GM12878 (cell line): ENCODE measurements around the gene C1QTNF7. TPM values are rescaled to one million over a fixed set of nuclear protein-coding genes. Genes with fewer than 3 reads are reported as not detected.
A peak's percentile ranks its signal among the peaks of the same experiment; 100 is the strongest.

Experiments used
- ATAC-seq: fragments of 200-7000 bp; cut with Tn5 transposase; 3 replicates; pipeline ENCODE4 v1.9.1; 2020; ENCODE audit warnings: mild to moderate bottlenecking, moderate library complexity
- BruUV-seq: library from RNA; stranded (reverse); fragments of 400-500 nt; replicated peaks from 2 replicates; lab custom pipeline; 2021; lab: Mats Ljungman, UMichigan
- CTCF ChIA-PET: fragments of 300-600 bp; sonication (Branson Sonifier 250); formaldehyde crosslinking; extraction: SDS; loops from one replicate; lab custom pipeline; 2021; ENCODE audit warnings: inconsistent platforms; lab: Yijun Ruan, JAX
- POLR2A ChIA-PET: fragments of 350-600 bp; formaldehyde crosslinking; extraction: SDS; loops from one replicate; lab custom pipeline; 2021; ENCODE audit warnings: inconsistent platforms; lab: Charles Lee
- RAD21 ChIA-PET: fragments of 300-600 bp; sonication (Branson Sonifier 250); formaldehyde crosslinking; loops from one replicate; lab custom pipeline; 2023; ENCODE audit warnings: antibody characterized with exemption; ENCODE audit not compliant: unreplicated experiment; lab: Charles Lee
- SMC1A ChIA-PET: fragments of 300-600 bp; sonication (Branson Sonifier 250); formaldehyde crosslinking; loops from one replicate; lab custom pipeline; 2023; ENCODE audit not compliant: unreplicated experiment, uncharacterized antibody; lab: Charles Lee
- DNase-seq: peaks from one replicate; pipeline ENCODE4 v3.0.0-alpha.2; 2011; ENCODE audit warnings: low read depth, low spot score
- FAIRE-seq: peaks from 3 replicates; lab custom pipeline; 2011; peaks lifted over from hg19 to GRCh38; lab: Jason Lieb, UNC
- H2AFZ ChIP-seq: 2 replicates; pipeline ENCODE4 v1.6.0; 2011; ENCODE audit warnings: low read depth, low read length, control low read depth; ENCODE audit not compliant: control insufficient read depth
- H3K27ac ChIP-seq: 2 replicates; pipeline ENCODE4 v1.5.1; 2011; ENCODE audit warnings: control low read depth; ENCODE audit not compliant: control insufficient read depth, insufficient read depth
- H3K27me3 ChIP-seq, 2 experiments: replicated peaks in 1 of 2; 2 replicates each; pipeline versions ENCODE4 v1.6.0 to v1.6.1; 2011; ENCODE audit warnings: low read length in 1 of 2; ENCODE audit not compliant: control insufficient read depth in 2 of 2, insufficient read depth in 2 of 2
- H3K36me3 ChIP-seq, 2 experiments: 2 replicates each; pipeline ENCODE4 v1.5.1; 2011; ENCODE audit warnings: low read length in 1 of 2; ENCODE audit not compliant: control insufficient read depth in 2 of 2, insufficient read depth in 2 of 2
- H3K4me1 ChIP-seq: 2 replicates; pipeline ENCODE4 v1.6.1; 2011; ENCODE audit warnings: mild to moderate bottlenecking, low read length, moderate library complexity, mixed read lengths; ENCODE audit not compliant: control insufficient read depth, insufficient read depth
- H3K4me2 ChIP-seq: 2 replicates; pipeline ENCODE4 v1.6.0; 2011; ENCODE audit warnings: control low read depth; ENCODE audit not compliant: control insufficient read depth, insufficient read depth
- H3K4me3 ChIP-seq: fragments of 200-600 bp; sonication (generic); 2 replicates; pipeline ENCODE4 v1.5.1; 2016
- H3K79me2 ChIP-seq: 2 replicates; pipeline ENCODE4 v1.6.0; 2011; ENCODE audit warnings: low read length; ENCODE audit not compliant: control insufficient read depth, insufficient read depth
- H3K9ac ChIP-seq: 2 replicates; pipeline ENCODE4 v1.8.0; 2011; ENCODE audit warnings: low read length, control low read depth, mixed read lengths; ENCODE audit not compliant: control insufficient read depth, insufficient read depth
- H3K9me3 ChIP-seq: replicated peaks from 3 replicates; pipeline ENCODE4 v1.5.1; 2011; ENCODE audit warnings: mild to moderate bottlenecking, low read length; ENCODE audit not compliant: control insufficient read depth, insufficient read depth
- H4K20me1 ChIP-seq: 2 replicates; pipeline ENCODE4 v1.6.0; 2011; ENCODE audit not compliant: control insufficient read depth, insufficient read depth
- BCLAF1 ChIP-seq: fragments of 450-650 bp; IDR thresholded peaks from 2 replicates; pipeline ENCODE4 v1.6.1; 2017; ENCODE audit warnings: antibody characterized with exemption, mild to moderate bottlenecking, moderate library complexity
- EZH2 ChIP-seq: IDR thresholded peaks from 2 replicates; pipeline ENCODE4 v1.6.1; 2012; ENCODE audit warnings: low read depth, mild to moderate bottlenecking, control low read depth, inconsistent platforms, low read length, borderline replicate concordance; ENCODE audit not compliant: control insufficient read depth
- FOS ChIP-seq: IDR thresholded peaks from 3 replicates; pipeline ENCODE4 v1.6.1; 2011; ENCODE audit warnings: borderline replicate concordance; ENCODE audit not compliant: insufficient read length; ENCODE audit errors: extremely low read depth
- JUNB ChIP-seq: IDR thresholded peaks from 2 replicates; pipeline ENCODE4 v1.6.1; 2016; ENCODE audit warnings: antibody characterized with exemption, mild to moderate bottlenecking
- JUND ChIP-seq: IDR thresholded peaks from 2 replicates; pipeline ENCODE4 v1.6.1; 2012; ENCODE audit warnings: low read depth, mild to moderate bottlenecking, low read length, improper control_type of control experiment, moderate library complexity
- KDM1A ChIP-seq: fragments of 200-600 bp; sonication (generic); IDR thresholded peaks from 2 replicates; pipeline ENCODE4 v1.6.1; 2016; ENCODE audit warnings: borderline replicate concordance
- NR2F1 ChIP-seq: fragments of 450-650 bp; conservative IDR thresholded peaks from 2 replicates; pipeline ENCODE4 v1.6.1; 2017; ENCODE audit warnings: mild to moderate bottlenecking
- ZNF687 ChIP-seq: fragments of 450-650 bp; IDR thresholded peaks from 2 replicates; pipeline ENCODE4 v1.6.1; 2017; ENCODE audit warnings: mild to moderate bottlenecking, moderate library complexity
- WGBS: methylation state at CpG from one replicate; pipeline ENCODE4 v1.1.6; 2016; ENCODE audit warnings: low lambda C conversion rate; ENCODE audit not compliant: insufficient replicate concordance, insufficient coverage; ENCODE audit errors: missing lambda C conversion rate; 5-methylcytosine and 5-hydroxymethylcytosine counted together
- in situ Hi-C: fragments of 300-500 bp; cut with MboI; formaldehyde crosslinking; loops from 9 replicates; pipeline ENCODE4 v1.14.3; 2018; ENCODE audit warnings: mixed read lengths
- intact Hi-C: fragments of 100-400 bp; cut with micrococcal nuclease; formaldehyde crosslinking; loops from one replicate; pipeline ENCODE4 v1.14.2; 2022; ENCODE audit not compliant: unreplicated experiment
- polyA plus RNA-seq, 11 experiments: library from polyadenylated mRNA; depleted of rRNA in 4 of 11; unstranded in 6 of 11; stranded (reverse) in 5 of 11; fragments of >200 nt; fragmentation: Nextera tagmentation in 4 of 11; fragmentation: Illumina TruSeq in 1 of 11; extraction: Ambion mirVana in 4 of 11; extraction: Trizol in 1 of 11; gene quantifications; 1 replicate in 1 of 11; 2 replicates in 10 of 11; pipeline versions ENCODE4 v1.2.1 to v1.2.3, GENCODE V29; 2011 to 2016; ENCODE audit warnings: inconsistent platforms in 2 of 11, missing spikeins in 2 of 11, low read depth in 1 of 11
- total RNA-seq, 4 experiments: library from RNA; depleted of rRNA in 3 of 4; stranded (reverse); fragments of >200 nt in 3 of 4; fragmentation: Illumina TruSeq in 1 of 4; extraction: Trizol in 1 of 4; gene quantifications; 2 replicates each; pipeline versions ENCODE4 v1.2.1 to v1.2.3, GENCODE V29; 2013 to 2021

Gene C1QTNF7
- total and polyA plus RNA-seq, 10 of the 15 experiments (the other 5 are each of a cell fraction or from before 2014, with no cell fraction given): not detected

- WGBS: 1% methylated on average over 3 of the region's 3 CpGs
- no TSS peak for BruUV-seq
- Histone ChIP-seq H3K4me2 (peak overlapping the region; percentile 38; the same call in 1 of the 2 replicates), H3K79me2 (no peaks in the 10 kb centered on the region), H3K9me3 (no peaks in the 10 kb centered on the region), H3K27me3 (no peaks in the 10 kb centered on the region; a peak in 1 of 4 replicates), H3K4me1 (peaks cover 4% of the 10 kb centered on the region; the same call in 1 of the 2 replicates), H3K4me3 (no peak overlapping the region), H3K27ac (no peak overlapping the region), H3K36me3 (no peaks in the 10 kb centered on the region), H3K9ac (no peak overlapping the region), H4K20me1 (no peaks in the 10 kb centered on the region), H2AFZ (peak overlapping the region; percentile 56; the same call in 1 of the 2 replicates)
- no peak for FAIRE-seq
- ChIA-PET POLR2A (no interaction called here), RAD21 (interaction anchor here (2.2 kb wide), 1 partner anchor 10 kb away, joined by 11 read pairs; no protein-coding TSS in a partner anchor), SMC1A (interaction anchor here (0.8 to 2.7 kb wide), 5 partner anchors 9 to 64 kb away, joined by 3 to 13 read pairs (median 5); no protein-coding TSS in a partner anchor), CTCF (interaction anchor here (0.5 to 5.1 kb wide), 6 partner anchors 10 to 1294 kb away, joined by 3 to 24 read pairs (median 5); no protein-coding TSS in a partner anchor)
- TF ChIP-seq BCLAF1 (no peak), EZH2 (no peak), ZNF687 (no peak), FOS (no peak), JUND (no peak), NR2F1 (no peak), JUNB (no peak), KDM1A (no peak)
- in situ Hi-C loops: no loop called here
- DNase-seq: no peak
- peak; percentile 23; the same call in 2 of the 3 replicates for ATAC-seq
- intact Hi-C loops: no loop called here
Measured at GRCh38 chr4:15470128-15470475, 42.3 kb downstream of the C1QTNF7 start.
